CD14-positive monocyte (primary cell): ENCODE data around the gene KDM3B. TPM values are rescaled to one million over a fixed set of nuclear protein-coding genes. Genes with fewer than 3 reads are reported as not detected.

Source experiments
- DNase-seq, 3 donors: peaks; one replicate each; pipeline ENCODE4 v3.0.0-alpha.2; 2011 to 2022
- H2AFZ ChIP-seq: 2 replicates; pipeline ENCODE4 v1.6.0; 2012; ENCODE audit warnings: mild to moderate bottlenecking, low read depth, low read length, inconsistent platforms; ENCODE audit not compliant: insufficient read depth, poor library complexity, severe bottlenecking
- H3K27ac ChIP-seq, 2 donors: 1 replicate in 1 of 2; 2 replicates in 1 of 2; pipeline ENCODE4 v1.5.1; 2012 to 2013; ENCODE audit warnings: low read length in 2 of 2, control low read depth in 1 of 2, inconsistent platforms in 1 of 2, low read depth in 1 of 2, mild to moderate bottlenecking in 1 of 2
- H3K27me3 ChIP-seq, 2 donors: one replicate each; pipeline versions ENCODE4 v1.6.0 to v1.6.1; 2011 to 2013; ENCODE audit warnings: low read length in 2 of 2; ENCODE audit not compliant: control insufficient read depth in 2 of 2, insufficient read depth in 2 of 2
- H3K36me3 ChIP-seq, 2 donors: replicated peaks in 1 of 2; 1 replicate in 1 of 2; 2 replicates in 1 of 2; pipeline versions ENCODE4 v1.5.1 to v1.6.1; 2012 to 2013; ENCODE audit warnings: low read length in 2 of 2, control low read depth in 1 of 2, inconsistent platforms in 1 of 2, mild to moderate bottlenecking in 1 of 2; ENCODE audit not compliant: insufficient read depth in 2 of 2, control insufficient read depth in 1 of 2
- H3K4me1 ChIP-seq, 2 donors: 1 replicate in 1 of 2; 2 replicates in 1 of 2; pipeline versions ENCODE4 v1.5.1 to v1.6.1; 2012 to 2013; ENCODE audit warnings: low read length in 2 of 2, control low read depth in 1 of 2, inconsistent platforms in 1 of 2, mild to moderate bottlenecking in 1 of 2, moderate library complexity in 1 of 2; ENCODE audit not compliant: insufficient read depth in 2 of 2, control insufficient read depth in 1 of 2
- H3K4me2 ChIP-seq: replicated peaks from 2 replicates; pipeline ENCODE3; 2012; ENCODE audit warnings: low read length, moderate library complexity, mild to moderate bottlenecking; ENCODE audit not compliant: poor library complexity, severe bottlenecking; ENCODE audit errors: extremely low read depth
- H3K4me3 ChIP-seq, 3 experiments: fragments of 200-600 bp in 1 of 3; sonication (generic) in 1 of 3; replicated peaks in 1 of 3; 1 replicate in 2 of 3; 2 replicates in 1 of 3; pipeline ENCODE4 v1.5.1; 2011 to 2013; ENCODE audit warnings: low read length in 3 of 3, mild to moderate bottlenecking in 3 of 3, control low read depth in 2 of 3, low read depth in 2 of 3, inconsistent platforms in 1 of 3, moderate library complexity in 1 of 3
- H3K79me2 ChIP-seq: 2 replicates; pipeline ENCODE4 v1.6.0; 2012; ENCODE audit warnings: mild to moderate bottlenecking, control low read depth, inconsistent platforms, low read length, moderate library complexity; ENCODE audit not compliant: insufficient read depth
- H3K9ac ChIP-seq: 2 replicates; pipeline ENCODE4 v1.6.0; 2017; ENCODE audit warnings: low read length, mild to moderate bottlenecking; ENCODE audit not compliant: insufficient read depth, poor library complexity, severe bottlenecking
- H3K9me3 ChIP-seq, 2 donors: replicated peaks in 1 of 2; 1 replicate in 1 of 2; 2 replicates in 1 of 2; pipeline versions ENCODE4 v1.5.1 to v1.6.1; 2012 to 2013; ENCODE audit warnings: low read length in 2 of 2, control low read depth in 1 of 2; ENCODE audit not compliant: control insufficient read depth in 1 of 2, insufficient read depth in 1 of 2
- H4K20me1 ChIP-seq: 2 replicates; pipeline ENCODE4 v1.6.0; 2012; ENCODE audit warnings: mild to moderate bottlenecking, low read length, control low read depth, moderate library complexity; ENCODE audit not compliant: insufficient read depth
- H3K27ac Mint-ChIP-seq, 7 donors: one replicate each; pipeline ENCODE4 v1.8.0; 2020; ENCODE audit warnings: mild to moderate bottlenecking in 7 of 7, mixed read lengths in 7 of 7, moderate library complexity in 6 of 7, inconsistent platforms in 2 of 7
- H3K27me3 Mint-ChIP-seq, 3 donors: one replicate each; pipeline ENCODE4 v1.8.0; 2021 to 2022; ENCODE audit warnings: low read depth in 3 of 3, mild to moderate bottlenecking in 3 of 3, mixed read lengths in 3 of 3, moderate library complexity in 3 of 3, inconsistent platforms in 1 of 3
- H3K36me3 Mint-ChIP-seq, 2 donors: one replicate each; pipeline ENCODE4 v1.8.0; 2020; ENCODE audit warnings: mixed read lengths in 2 of 2, inconsistent platforms in 1 of 2, mild to moderate bottlenecking in 1 of 2
- H3K4me1 Mint-ChIP-seq: one replicate; pipeline ENCODE4 v1.8.0; 2020; ENCODE audit warnings: mild to moderate bottlenecking, mixed read lengths
- H3K4me3 Mint-ChIP-seq, 2 donors: one replicate each; pipeline ENCODE4 v1.8.0; 2020; ENCODE audit warnings: mild to moderate bottlenecking in 2 of 2, mixed read lengths in 2 of 2, moderate library complexity in 1 of 2
- H3K9me3 Mint-ChIP-seq, 7 donors: one replicate each; pipeline ENCODE4 v1.8.0; 2020 to 2022; ENCODE audit warnings: mixed read lengths in 7 of 7, mild to moderate bottlenecking in 6 of 7, moderate library complexity in 6 of 7, inconsistent platforms in 2 of 7
- WGBS: methylation state at CpG from one replicate; pipeline ENCODE4 v1.1.5; 2013; ENCODE audit warnings: missing lambda C conversion rate; ENCODE audit not compliant: insufficient coverage; 5-methylcytosine and 5-hydroxymethylcytosine counted together
- intact Hi-C, 2 donors: fragments of 100-400 bp; cut with micrococcal nuclease; formaldehyde crosslinking; loops; one replicate each; pipeline versions ENCODE4 v1.15.0 to v1.15.1; 2023
- polyA plus RNA-seq, 3 donors: library from polyadenylated mRNA; depleted of rRNA in 1 of 3; unstranded in 2 of 3; stranded (reverse) in 1 of 3; fragments of 300-500 nt in 2 of 3; fragments of >200 nt in 1 of 3; fragmentation: Illumina TruSeq in 2 of 3; gene quantifications; 1 replicate in 2 of 3; 2 replicates in 1 of 3; pipeline ENCODE4 v1.2.3, GENCODE V29; 2012 to 2021
- TF ChIP-seq, protein P1 (sequence below): fragments of 200-600 bp; IDR thresholded peaks from one replicate; pipeline ENCODE4 v1.8.0; 2022; ENCODE audit warnings: antibody characterized with exemption, mild to moderate bottlenecking

The KDM3B gene
- polyA plus RNA-seq, 3 donors: 11.7 to 52.1 (median 17.4) TPM

DNA sequence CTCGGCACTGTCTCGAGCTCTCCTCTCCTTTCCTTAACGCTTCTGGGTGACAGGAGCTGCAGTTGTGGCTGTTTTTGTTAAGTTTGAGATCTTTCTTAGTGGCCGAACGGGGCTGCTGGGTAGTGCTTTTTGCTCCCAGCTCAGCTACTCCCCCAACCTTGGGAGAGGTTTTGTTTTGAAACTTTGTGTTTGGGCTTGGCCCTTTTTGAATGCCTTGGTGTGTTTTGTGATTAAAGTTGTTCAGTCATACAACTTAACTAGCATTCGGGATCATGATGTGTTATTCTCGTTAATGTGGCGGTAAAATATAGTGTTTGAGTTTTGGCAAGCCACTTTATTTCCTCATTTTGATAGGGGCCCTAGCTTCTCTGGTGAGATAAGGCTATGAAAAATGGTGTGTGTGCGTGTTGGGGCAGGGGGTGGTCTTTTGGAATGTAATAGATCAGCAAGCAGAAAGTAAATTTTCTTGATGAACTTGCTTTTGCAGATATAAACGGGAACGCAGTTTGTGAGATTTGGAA, 1.1 kb downstream of the KDM3B start:
- TF ChIP-seq, protein P1, sequence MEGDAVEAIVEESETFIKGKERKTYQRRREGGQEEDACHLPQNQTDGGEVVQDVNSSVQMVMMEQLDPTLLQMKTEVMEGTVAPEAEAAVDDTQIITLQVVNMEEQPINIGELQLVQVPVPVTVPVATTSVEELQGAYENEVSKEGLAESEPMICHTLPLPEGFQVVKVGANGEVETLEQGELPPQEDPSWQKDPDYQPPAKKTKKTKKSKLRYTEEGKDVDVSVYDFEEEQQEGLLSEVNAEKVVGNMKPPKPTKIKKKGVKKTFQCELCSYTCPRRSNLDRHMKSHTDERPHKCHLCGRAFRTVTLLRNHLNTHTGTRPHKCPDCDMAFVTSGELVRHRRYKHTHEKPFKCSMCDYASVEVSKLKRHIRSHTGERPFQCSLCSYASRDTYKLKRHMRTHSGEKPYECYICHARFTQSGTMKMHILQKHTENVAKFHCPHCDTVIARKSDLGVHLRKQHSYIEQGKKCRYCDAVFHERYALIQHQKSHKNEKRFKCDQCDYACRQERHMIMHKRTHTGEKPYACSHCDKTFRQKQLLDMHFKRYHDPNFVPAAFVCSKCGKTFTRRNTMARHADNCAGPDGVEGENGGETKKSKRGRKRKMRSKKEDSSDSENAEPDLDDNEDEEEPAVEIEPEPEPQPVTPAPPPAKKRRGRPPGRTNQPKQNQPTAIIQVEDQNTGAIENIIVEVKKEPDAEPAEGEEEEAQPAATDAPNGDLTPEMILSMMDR: no peak
- H2AFZ ChIP-seq: peak overlapping the region; percentile 77
- peaks cover 44% of the 10 kb centered on the region for H4K20me1 ChIP-seq
- peak overlapping the region; percentile 78 to 98 (median 89) for H3K4me3 ChIP-seq
- peak overlapping the region; percentile 98 to 100 for H3K27ac ChIP-seq
- H3K27me3 Mint-ChIP-seq: no peaks in the 10 kb centered on the region
- 0% methylated on average over 5 of the region's 11 CpGs for WGBS
- peaks cover 21 to 25% of the 10 kb centered on the region in 2 donors for H3K4me1 ChIP-seq
- intact Hi-C loops: loop anchor here (2.0 to 5.0 kb wide), 3 partner anchors 15 to 189 kb away; partner anchors contain the start of gene ETF1 (in 1 of the 2)
- peaks cover 9 to 27% of the 10 kb centered on the region in 2 donors for H3K36me3 Mint-ChIP-seq
- peak overlapping the region; percentile 85 for H3K4me2 ChIP-seq
- H3K9ac ChIP-seq: peak overlapping the region; percentile 99
- peak overlapping the region; percentile 97 to 99 (median 98) for H3K27ac Mint-ChIP-seq
- H3K36me3 ChIP-seq: peaks cover 8 to 9% of the 10 kb centered on the region in 2 donors
- H3K4me3 Mint-ChIP-seq: peak overlapping the region; percentile 98
- peaks cover 43% of the 10 kb centered on the region for H3K4me1 Mint-ChIP-seq
- no peaks in the 10 kb centered on the region for H3K27me3 ChIP-seq
- H3K9me3 Mint-ChIP-seq: peaks cover 4 to 10% (median 8%) of the 10 kb centered on the region in 7 donors
- H3K79me2 ChIP-seq: peaks cover 71% of the 10 kb centered on the region
- H3K9me3 ChIP-seq: peaks cover 0 to 6% of the 10 kb centered on the region in 2 donors
- DNase-seq: peak in 2 of 3 donors; percentile 11 to 24

DNA sequence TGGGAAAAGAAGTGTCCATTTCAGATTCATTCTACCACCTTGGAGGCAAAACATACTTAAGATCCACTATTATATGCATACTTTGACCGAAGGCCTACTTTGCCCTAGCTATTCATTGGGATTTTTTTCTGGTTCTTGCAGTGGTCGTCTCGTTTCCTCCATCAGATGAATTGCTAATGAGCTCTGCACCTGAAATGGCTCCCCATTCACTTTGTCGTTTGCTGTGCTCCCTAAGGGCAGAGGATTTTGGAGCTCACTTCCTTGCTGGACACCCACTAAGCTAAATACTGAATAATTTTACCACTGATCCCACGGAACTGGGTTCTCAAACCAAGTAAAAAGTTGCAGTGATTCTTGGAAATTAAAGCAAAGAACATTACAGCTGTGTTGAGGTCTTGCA, 1.9 kb downstream of the KDM3B start:
- Mint-ChIP-seq H3K27me3 (no peaks in the 10 kb centered on the region), H3K4me1 (peaks cover 43% of the 10 kb centered on the region), H3K27ac (peak overlapping the region; percentile 55 to 99 (median 98)), H3K36me3 (peaks cover 7 to 23% of the 10 kb centered on the region in 2 donors), H3K4me3 (peak overlapping the region; percentile 98), H3K9me3 (peaks cover 4 to 11% (median 8%) of the 10 kb centered on the region in 7 donors)
- Histone ChIP-seq H3K27me3 (no peaks in the 10 kb centered on the region), H3K79me2 (peaks cover 77% of the 10 kb centered on the region), H3K4me3 (peak overlapping the region; percentile 78 to 98 (median 89)), H3K36me3 (peaks cover under 1 to 2% of the 10 kb centered on the region in 2 donors), H3K9ac (peak overlapping the region; percentile 99), H3K4me2 (peak overlapping the region; percentile 85), H3K4me1 (peaks cover 21 to 25% of the 10 kb centered on the region in 2 donors), H4K20me1 (peaks cover 44% of the 10 kb centered on the region), H2AFZ (no peak overlapping the region), H3K27ac (peak overlapping the region in 1 of 2 donors; percentile 98), H3K9me3 (peaks cover 0 to 6% of the 10 kb centered on the region in 2 donors)
- TF ChIP-seq, protein P1: no peak
- 31% methylated on average over 3 of the region's 5 CpGs for WGBS
- DNase-seq: no peak
- intact Hi-C loops: loop anchor here in 1 of 2 donors (5.0 kb wide), 1 partner anchor 188 kb away; the partner anchor contains the start of gene ETF1
